PC-3 (cell line): ENCODE measurements around the gene TBC1D5.

Experiments used
- EZH2 ChIP-seq: fragments of 300-600 bp; sonication (generic); IDR thresholded peaks from one replicate; pipeline ENCODE4 v1.6.1; 2017; ENCODE audit warnings: antibody characterized with exemption, mild to moderate bottlenecking, low read length; ENCODE audit not compliant: unreplicated experiment
- EZH2phosphoT487 ChIP-seq: fragments of 300-600 bp; sonication (generic); IDR thresholded peaks from 2 replicates; pipeline ENCODE4 v1.6.1; 2018; ENCODE audit warnings: mild to moderate bottlenecking, antibody characterized with exemption, low read length, borderline replicate concordance
- TF ChIP-seq, protein P1 (sequence below): fragments of 300-600 bp; sonication (generic); conservative IDR thresholded peaks from 2 replicates; pipeline ENCODE4 v1.5.1; 2017; ENCODE audit warnings: antibody characterized with exemption, low read depth, mild to moderate bottlenecking, low read length

DNA sequence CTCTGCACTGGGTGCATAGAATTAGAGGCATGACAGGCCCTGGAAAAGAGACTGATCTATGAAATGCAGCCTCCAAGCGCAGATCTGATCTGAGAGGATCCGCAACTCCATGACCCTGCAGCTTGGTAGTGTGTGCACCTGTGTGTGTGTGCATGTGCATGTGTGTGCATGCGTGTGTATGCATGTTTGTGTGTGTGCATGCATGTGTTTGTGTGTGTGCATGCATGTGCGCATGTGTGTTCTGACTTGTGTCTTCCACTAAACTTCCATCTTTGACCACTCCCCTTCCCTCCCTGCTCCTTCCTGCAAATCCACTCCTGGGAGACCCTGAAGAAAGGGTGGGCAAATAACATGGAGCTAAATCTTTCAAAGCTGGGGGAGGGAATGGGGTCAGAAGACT, 600.7 kb downstream of the TBC1D5 start:
- TF ChIP-seq, protein P1, sequence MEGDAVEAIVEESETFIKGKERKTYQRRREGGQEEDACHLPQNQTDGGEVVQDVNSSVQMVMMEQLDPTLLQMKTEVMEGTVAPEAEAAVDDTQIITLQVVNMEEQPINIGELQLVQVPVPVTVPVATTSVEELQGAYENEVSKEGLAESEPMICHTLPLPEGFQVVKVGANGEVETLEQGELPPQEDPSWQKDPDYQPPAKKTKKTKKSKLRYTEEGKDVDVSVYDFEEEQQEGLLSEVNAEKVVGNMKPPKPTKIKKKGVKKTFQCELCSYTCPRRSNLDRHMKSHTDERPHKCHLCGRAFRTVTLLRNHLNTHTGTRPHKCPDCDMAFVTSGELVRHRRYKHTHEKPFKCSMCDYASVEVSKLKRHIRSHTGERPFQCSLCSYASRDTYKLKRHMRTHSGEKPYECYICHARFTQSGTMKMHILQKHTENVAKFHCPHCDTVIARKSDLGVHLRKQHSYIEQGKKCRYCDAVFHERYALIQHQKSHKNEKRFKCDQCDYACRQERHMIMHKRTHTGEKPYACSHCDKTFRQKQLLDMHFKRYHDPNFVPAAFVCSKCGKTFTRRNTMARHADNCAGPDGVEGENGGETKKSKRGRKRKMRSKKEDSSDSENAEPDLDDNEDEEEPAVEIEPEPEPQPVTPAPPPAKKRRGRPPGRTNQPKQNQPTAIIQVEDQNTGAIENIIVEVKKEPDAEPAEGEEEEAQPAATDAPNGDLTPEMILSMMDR = no peak
- no peak for TF ChIP-seq EZH2
- TF ChIP-seq EZH2phosphoT487 = no peak
